HG02981 (cell line): ENCODE data around the gene ASPDH.

ENCODE experiments used
- ATAC-seq: cut with Tn5 transposase; IDR thresholded peaks from one replicate; pipeline ENCODE4 v1.9.1; 2021; ENCODE audit warnings: mild to moderate bottlenecking, moderate library complexity; ENCODE audit not compliant: unreplicated experiment

Gene ASPDH

GRCh38 chr19:50516456-50516855 lies 2.7 kb upstream of the ASPDH start:
- ATAC-seq, result no peak

GRCh38 chr19:50515168-50515561 lies 1.5 kb upstream of the ASPDH start:
- no peak for ATAC-seq

DNA sequence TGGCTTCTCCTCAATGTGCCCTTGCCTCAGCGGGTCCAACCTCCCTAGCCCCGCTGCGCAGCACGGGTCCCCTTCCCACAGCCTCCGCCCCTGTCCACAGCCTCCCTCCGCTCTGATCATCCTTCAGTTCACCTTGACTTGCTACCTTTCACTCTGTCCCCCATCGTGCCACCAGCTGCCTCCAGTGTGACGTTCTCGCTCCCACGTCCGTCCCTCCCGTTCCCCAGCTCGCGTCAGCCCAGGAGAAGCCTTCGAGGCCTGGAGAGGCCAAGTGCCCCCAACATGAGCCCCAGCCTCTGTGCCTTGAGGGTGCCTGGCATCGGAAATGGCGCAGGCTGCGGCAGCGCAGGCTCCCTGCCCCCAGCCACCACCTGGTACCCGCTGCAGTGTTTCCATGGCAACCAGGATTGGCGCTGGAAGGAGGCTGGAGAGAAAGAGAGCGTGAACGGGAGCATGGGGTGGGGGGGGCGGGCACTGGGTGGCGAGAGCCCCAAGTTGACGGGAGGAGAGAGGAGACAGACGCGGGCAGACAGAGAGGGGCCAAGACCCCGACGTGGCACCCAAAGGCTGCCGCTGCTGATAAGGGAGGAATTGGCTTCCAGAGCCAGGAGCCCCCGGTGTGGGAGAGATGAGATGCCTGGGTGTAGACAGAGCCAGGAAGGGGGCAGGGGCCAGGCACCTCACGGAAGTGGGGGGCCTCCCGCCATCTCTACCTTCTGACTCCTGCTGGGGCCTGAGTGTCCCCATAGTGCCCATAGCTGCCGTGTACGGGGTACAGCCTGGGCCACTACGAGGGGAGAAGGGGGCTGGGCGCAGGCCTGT lies 844 bp upstream of the ASPDH start:
- ATAC-seq, result no peak

- no peak for ATAC-seq
These were observed 541 bp downstream of the ASPDH start for GRCh38 chr19:50512999-50513745.

- ATAC-seq, result no peak
These were observed 1.4 kb downstream of the ASPDH start for GRCh38 chr19:50512112-50512998.

GRCh38 chr19:50511069-50511822 lies 2.5 kb downstream of the ASPDH start, which contains the start of gene JOSD2:
JOSD2 (minus strand) TSS chr19:50511191; CDS start chr19:50510431, 760 bp downstream.
- peak; percentile 84 for ATAC-seq

- no peak for ATAC-seq
These were observed 3.0 kb downstream of the ASPDH start for GRCh38 chr19:50510700-50511068.

- ATAC-seq, result no peak
These were observed 3.5 kb downstream of the ASPDH start for GRCh38 chr19:50510121-50510670.

GRCh38 chr19:50509366-50509765 lies 4.3 kb downstream of the ASPDH start:
- ATAC-seq, result no peak

DNA sequence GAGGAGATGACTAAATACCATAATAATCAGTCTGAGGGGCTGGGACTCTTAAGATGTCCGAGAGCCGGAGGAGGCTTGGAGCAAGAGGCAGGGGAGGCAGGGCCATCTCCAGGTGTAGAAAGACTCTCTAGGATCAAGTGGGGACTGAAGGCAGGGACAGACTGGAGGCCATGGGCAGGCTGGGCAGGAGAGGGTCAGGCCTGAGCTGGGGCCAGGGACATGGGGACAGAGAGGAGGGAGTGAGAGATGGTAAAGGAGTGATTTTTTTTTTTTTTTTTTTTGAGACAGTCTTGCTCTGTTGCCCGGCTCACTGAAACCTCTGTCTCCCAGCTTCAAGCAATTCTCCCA lies 4.9 kb downstream of the ASPDH start:
- ATAC-seq, result no peak

DNA sequence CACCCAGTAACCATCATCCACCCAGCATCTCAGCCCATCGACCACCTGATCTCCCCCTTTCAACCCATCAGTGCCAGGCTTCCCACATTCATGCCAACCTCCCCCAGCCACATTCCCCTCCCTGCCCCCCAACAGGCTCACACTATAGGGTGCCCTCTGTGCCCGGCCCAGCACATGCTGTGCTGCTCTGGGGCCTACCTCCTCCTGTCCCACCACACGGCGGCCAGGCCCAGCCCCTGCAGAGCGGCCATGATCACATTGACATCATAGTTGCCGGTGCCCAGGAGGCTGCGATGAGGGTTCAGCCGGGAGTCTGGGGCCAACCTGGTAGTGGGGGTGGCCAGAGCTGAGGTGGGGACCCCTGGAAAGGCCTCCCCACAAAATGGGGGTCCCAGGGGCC lies 6.3 kb downstream of the ASPDH start:
- no peak for ATAC-seq

GRCh38 chr19:50506700-50507099 lies 7.0 kb downstream of the ASPDH start:
- no peak for ATAC-seq

DNA sequence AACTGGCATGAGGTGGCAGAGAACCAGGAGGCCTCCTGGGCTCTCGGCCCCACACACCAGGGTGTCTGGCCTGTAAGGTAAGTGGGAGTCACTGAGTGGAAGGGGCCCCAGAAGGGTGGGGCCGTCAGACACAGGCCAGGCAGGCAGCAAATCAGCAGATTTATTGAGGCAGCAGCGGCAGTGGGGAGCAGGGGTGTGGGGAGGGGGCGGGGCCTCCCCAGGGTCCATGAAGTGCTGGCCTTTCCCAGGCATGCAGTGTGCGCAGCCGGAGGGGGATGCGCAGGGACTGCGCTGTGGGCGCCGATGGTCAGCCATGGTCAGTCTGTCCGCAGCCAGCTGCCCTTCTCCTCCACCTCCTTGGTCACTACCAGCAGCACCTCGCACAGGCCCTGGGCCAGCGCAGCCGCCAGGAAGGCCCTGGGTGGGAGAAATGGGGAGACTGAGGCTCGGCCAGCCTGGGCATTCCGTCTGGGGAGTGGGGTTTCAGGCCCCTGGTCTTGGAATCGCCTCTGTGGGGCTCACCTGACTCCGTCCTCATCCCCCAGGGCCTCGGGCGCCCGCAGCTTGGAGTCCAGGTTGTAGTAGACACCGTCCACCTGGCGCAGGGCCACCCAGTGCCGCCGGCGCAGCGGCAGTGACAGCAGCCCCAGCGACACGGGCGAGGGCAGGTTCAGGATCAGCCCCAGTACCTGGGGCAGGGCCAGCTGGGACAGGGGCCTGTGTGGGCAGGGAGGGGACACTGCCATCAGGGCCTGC lies 7.7 kb downstream of the ASPDH start:
- ATAC-seq, result no peak

DNA sequence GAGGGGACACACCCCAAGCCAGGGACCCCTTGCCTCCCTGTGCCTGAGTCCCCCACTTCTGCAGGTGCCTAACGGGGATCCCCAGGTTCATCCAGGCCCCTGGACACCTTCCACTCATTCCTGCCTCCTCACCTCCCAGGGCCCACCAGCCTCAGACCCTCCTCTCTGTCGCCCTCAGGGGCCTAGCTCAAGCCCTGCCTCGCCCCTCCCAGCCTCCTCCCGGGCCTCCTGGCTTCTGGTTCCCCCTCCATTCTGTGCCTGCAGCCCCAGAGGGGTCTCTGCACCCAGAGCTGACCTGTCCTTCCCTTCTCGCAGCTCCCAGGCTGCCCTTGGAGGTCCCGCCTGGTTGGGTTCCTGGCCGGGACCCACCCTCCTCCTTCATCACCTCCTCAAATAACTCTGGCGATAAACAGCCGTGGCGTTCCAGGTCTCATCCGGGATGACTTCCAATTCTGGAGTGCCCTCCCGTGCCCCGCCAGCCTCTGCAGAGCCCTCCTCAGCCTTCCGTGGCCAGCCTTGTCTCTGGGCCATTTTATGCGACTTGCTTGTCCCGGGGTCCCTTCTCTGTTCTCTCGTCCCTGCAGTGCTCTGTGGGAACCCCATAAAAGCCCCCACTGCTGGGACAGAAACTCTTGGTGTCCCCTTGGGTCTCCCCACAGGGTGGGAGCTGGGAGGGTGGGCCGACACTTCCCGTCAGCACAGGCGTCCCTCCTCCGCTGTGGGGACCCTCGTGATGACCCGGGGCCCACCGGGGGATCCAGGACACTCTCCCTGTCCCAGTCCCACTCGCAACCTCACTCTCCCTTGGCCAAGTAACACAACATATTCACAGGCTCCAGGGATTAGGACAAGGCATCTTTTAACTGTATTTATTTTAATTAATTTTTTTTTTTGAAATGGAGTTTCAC lies 11.9 kb downstream of the ASPDH start:
- no peak for ATAC-seq

DNA sequence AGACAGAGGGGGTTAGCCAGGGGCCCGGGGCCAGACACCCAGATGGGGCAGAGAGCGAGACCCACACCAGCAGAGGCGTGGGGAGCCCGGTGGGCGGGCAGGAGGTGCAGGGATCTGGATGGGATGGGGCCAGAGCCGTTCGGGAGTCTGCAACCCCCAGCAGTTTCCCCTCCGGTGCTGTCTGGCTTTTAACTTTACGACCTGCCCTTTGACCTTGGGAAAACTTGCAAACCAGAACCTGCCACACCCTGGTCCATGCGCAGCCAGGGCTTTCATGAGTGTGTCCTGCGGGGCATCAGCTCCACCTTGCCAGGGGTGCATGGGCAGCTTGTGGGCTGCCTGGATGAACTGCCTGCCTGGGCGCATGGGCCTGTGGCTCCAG lies 12.5 kb downstream of the ASPDH start:
- ATAC-seq, result no peak

DNA sequence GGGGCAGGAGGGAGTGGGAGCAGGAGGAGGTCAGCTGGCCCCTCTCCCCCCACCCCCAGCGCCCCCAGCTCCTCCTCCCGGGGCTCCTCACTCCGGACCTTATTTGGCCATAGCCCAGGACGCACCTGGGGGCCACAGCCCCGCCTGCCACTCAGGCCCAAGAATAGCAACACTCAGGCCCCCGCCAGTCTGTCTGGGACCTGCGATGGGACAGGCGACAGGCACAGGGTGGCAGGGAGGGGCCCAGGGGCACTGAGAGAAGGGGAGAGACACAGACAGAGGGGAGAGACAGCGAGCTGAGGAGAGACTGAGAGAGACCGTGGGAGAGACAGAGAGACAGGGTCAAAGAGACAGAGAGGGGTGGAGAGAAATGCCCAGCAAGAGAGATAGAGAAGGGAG lies 13.0 kb downstream of the ASPDH start:
- no peak for ATAC-seq

DNA sequence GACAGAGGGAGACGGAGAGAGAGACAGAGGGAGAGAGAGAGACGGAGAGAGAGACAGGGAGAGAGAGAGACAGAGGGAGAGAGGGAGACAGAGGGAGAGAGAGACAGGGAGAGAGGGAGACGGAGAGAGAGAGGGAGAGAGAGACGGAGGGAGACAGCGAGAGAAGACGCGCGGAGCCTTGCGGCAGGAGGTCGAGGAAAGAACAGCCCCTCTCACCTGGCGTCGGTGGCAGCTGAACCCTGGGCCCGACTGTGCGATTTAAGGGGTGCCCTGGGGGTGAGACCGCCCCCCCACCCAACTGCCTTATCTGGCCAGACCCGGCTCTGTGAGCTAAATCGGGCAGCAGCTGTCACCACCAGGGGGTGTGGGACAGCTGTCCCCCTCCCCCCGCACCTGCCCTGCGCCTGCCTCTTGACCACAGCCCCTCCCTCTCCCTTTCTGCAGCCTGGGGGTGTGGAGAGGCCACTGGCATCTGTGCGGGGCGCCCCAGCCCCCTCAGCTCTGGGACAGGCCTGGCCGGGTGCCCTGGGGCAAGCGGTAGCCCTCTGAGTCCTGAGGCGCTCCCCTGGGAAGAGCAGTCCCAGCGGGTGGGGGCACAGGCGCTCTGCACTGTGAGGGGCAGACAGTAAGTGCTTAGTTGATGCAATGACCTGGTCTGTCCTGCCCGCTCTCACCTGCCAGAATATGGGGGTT lies 13.5 kb downstream of the ASPDH start:
- ATAC-seq, result no peak
